Measurements from ENCODE around the gene SERGEF.

DNA sequence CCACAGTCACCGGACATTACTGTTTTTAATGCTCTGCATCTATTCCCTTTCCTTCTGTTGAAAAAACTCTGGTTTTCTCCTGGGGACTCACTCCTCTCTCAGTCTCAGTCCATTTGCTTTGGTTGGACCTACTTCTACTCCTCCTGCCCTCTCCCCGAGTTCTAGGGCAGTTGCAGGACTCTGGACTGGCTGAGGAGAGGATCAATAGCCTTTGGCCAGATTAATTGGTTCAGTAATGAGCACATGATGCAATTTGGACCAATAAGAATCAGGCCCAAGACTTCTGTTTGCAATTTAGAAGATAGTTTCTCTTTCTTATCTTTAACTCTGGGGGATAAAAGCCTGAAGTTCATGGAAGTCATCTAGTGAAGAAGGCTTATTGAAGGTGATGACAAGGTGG is 48.5 kb upstream of the SERGEF start:
- TF ChIP-seq, protein P1, sequence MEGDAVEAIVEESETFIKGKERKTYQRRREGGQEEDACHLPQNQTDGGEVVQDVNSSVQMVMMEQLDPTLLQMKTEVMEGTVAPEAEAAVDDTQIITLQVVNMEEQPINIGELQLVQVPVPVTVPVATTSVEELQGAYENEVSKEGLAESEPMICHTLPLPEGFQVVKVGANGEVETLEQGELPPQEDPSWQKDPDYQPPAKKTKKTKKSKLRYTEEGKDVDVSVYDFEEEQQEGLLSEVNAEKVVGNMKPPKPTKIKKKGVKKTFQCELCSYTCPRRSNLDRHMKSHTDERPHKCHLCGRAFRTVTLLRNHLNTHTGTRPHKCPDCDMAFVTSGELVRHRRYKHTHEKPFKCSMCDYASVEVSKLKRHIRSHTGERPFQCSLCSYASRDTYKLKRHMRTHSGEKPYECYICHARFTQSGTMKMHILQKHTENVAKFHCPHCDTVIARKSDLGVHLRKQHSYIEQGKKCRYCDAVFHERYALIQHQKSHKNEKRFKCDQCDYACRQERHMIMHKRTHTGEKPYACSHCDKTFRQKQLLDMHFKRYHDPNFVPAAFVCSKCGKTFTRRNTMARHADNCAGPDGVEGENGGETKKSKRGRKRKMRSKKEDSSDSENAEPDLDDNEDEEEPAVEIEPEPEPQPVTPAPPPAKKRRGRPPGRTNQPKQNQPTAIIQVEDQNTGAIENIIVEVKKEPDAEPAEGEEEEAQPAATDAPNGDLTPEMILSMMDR (IDR thresholded peaks at IDR 0.05; ENCODE audit: low read depth, low read length, poor library complexity, severe bottlenecking) = no peak
- TF ChIP-seq EZH2phosphoT487 (IDR thresholded peaks at IDR 0.05; ENCODE audit: borderline replicate concordance, low read length) = no peak
